ENCODE data around the gene PYCARD. TPM values are rescaled to one million over a fixed set of nuclear protein-coding genes. Genes with fewer than 3 reads are reported as not detected.
A peak's percentile ranks its signal among the peaks of the same experiment; 100 is the strongest.
"Not testable (repeated sequence)": the region's sequence is repeated elsewhere in the genome, so short reads cannot be mapped to it uniquely, and the experiment has no call there.

The PYCARD gene
- total RNA-seq, 4 donors from 2014 or later: 53.0 to 70.7 (median 63.9) TPM

- Histone ChIP-seq H3K36me3 (peaks cover 25 to 42% (median 34%) of the 10 kb centered on the region in 3 donors), H3K9me3 (no peaks in the 10 kb centered on the region), H3K4me3 (peak overlapping the region; percentile 84 to 98 (median 93)), H3K27me3 (no peaks in the 10 kb centered on the region), H3K27ac (peak overlapping the region; percentile 95 to 99 (median 98)), H3K4me1 (peaks cover 25 to 63% (median 36%) of the 10 kb centered on the region in 3 donors)
- WGBS, 2 donors: 1 to 3% methylated on average over 28 to 29 of the region's 31 CpGs
- TF ChIP-seq CTCF (IDR thresholded peaks at IDR 0.05): no peak
- TF ChIP-seq POLR2A (IDR thresholded peaks at IDR 0.05): no peak
- no peak for DNase-seq
- intact Hi-C loops (cut with DNase I): no loop called here
These were observed 21.3 kb downstream of the PYCARD start for GRCh38 chr16:31181102-31181830.

- no peaks in the 10 kb centered on the region for H3K9me3 ChIP-seq
- TF ChIP-seq CTCF (IDR thresholded peaks at IDR 0.05) (peak in 3 of 6 experiments; percentile 3 to 25 (median 12)), POLR2A (IDR thresholded peaks at IDR 0.05) (peak; percentile 78 to 100 (median 91))
- whole genome bisulfite sequencing, 2 donors: 0% methylated on average over 6 to 13 of the region's 69 CpGs
- intact Hi-C loops (cut with DNase I): no loop called here
- peak; percentile 59 for DNase-seq
- H3K4me1 ChIP-seq: peaks cover 25 to 51% (median 36%) of the 10 kb centered on the region in 3 donors
- peak within 1 kb of the TSS; percentile 84 to 98 (median 93) for H3K4me3 ChIP-seq
- peak within 1 kb of the TSS; percentile 95 to 99 (median 98) for H3K27ac ChIP-seq
- no peaks in the 10 kb centered on the region for H3K27me3 ChIP-seq
- peaks cover 12 to 29% (median 21%) of the 10 kb centered on the region in 3 donors for H3K36me3 ChIP-seq
These were observed 22.7 kb downstream of the PYCARD start, which contains the start of gene FUS for GRCh38 chr16:31179747-31180459. Gene FUS, plus strand, starts transcription at chr16:31180139. Its CDS starts 76 bp downstream, at chr16:31180215.

- H3K4me1 ChIP-seq: peaks cover 25 to 48% (median 36%) of the 10 kb centered on the region in 3 donors
- no peak for DNase-seq
- H3K27me3 ChIP-seq: no peaks in the 10 kb centered on the region
- H3K27ac ChIP-seq: peak overlapping the region; percentile 95 to 99 (median 98)
- H3K36me3 ChIP-seq: peaks cover 10 to 22% (median 15%) of the 10 kb centered on the region in 3 donors
- intact Hi-C loops (cut with DNase I): no loop called here
- H3K9me3 ChIP-seq: no peaks in the 10 kb centered on the region
- peak overlapping the region; percentile 84 to 98 (median 93) for H3K4me3 ChIP-seq
- peak in 1 of 4 donors; percentile 29 for TF ChIP-seq POLR2A (IDR thresholded peaks at IDR 0.05)
- no peak for TF ChIP-seq CTCF (IDR thresholded peaks at IDR 0.05)
- WGBS, 2 donors: 8 to 11% methylated on average over 7 to 11 of the region's 27 CpGs
These were observed 23.3 kb downstream of the PYCARD start for GRCh38 chr16:31179219-31179746.

GRCh38 chr16:31177136-31177535 lies 25.4 kb downstream of the PYCARD start:
- no peaks in the 10 kb centered on the region for H3K27me3 ChIP-seq

GRCh38 chr16:31170048-31170447 lies 32.5 kb downstream of the PYCARD start:
- H3K9me3 ChIP-seq; DNase-seq; H3K27me3 ChIP-seq; intact Hi-C loops (cut with DNase I); H3K27ac ChIP-seq; H3K36me3 ChIP-seq; H3K4me3 ChIP-seq; H3K4me1 ChIP-seq: not testable (repeated sequence)
- WGBS, 2 donors: no CpG with 5 or more reads among the region's 2 CpGs

More at GRCh38 chr16:31177136-31177535, 25.4 kb downstream of the PYCARD start:
- Histone ChIP-seq H3K27ac (no peak overlapping the region), H3K4me1 (peaks cover 16 to 26% (median 16%) of the 10 kb centered on the region in 3 donors), H3K9me3 (no peaks in the 10 kb centered on the region), H3K36me3 (peaks cover 0 to under 1% (median 0%) of the 10 kb centered on the region in 3 donors), H3K4me3 (no peak overlapping the region)
- no peak for TF ChIP-seq CTCF (IDR thresholded peaks at IDR 0.05)
- TF ChIP-seq POLR2A (IDR thresholded peaks at IDR 0.05): no peak
- DNase-seq: no peak
- 47 to 57% methylated on average over 3 of the region's 3 CpGs for WGBS, 2 donors
- intact Hi-C loops (cut with DNase I): no loop called here

Measured in esophagus squamous epithelium (tissue), 5 donors.